Spleen (tissue), 11 donors: Measurements from ENCODE around the gene IFIT1. TPM values are rescaled to one million over a fixed set of nuclear protein-coding genes. Genes with fewer than 3 reads are reported as not detected.

Experiments used
- DNase-seq: peaks from one replicate; pipeline ENCODE4 v3.0.0-alpha.2; 2020
- H3K27ac ChIP-seq, 8 donors: fragments of 200-600 bp; sonication (generic) in 7 of 8; 1 replicate in 4 of 8; 2 replicates in 4 of 8; pipeline versions ENCODE4 v1.5.0 to v1.8.0; 2016 to 2021; ENCODE audit warnings: inconsistent platforms in 4 of 8, mild to moderate bottlenecking in 4 of 8, moderate library complexity in 1 of 8
- H3K27me3 ChIP-seq, 7 donors: fragments of 200-600 bp; sonication (generic) in 6 of 7; replicated peaks in 1 of 7; 1 replicate in 4 of 7; 2 replicates in 3 of 7; pipeline versions ENCODE4 v1.5.0 to v1.8.0; 2016 to 2021; ENCODE audit warnings: inconsistent platforms in 3 of 7, mild to moderate bottlenecking in 1 of 7
- H3K36me3 ChIP-seq, 6 donors: fragments of 200-600 bp; sonication (generic) in 5 of 6; 1 replicate in 4 of 6; 2 replicates in 2 of 6; pipeline versions ENCODE4 v1.5.0 to v1.8.0; 2016 to 2021; ENCODE audit warnings: inconsistent platforms in 2 of 6
- H3K4me1 ChIP-seq, 6 donors: fragments of 200-600 bp; sonication (generic) in 5 of 6; 1 replicate in 3 of 6; 2 replicates in 3 of 6; pipeline versions ENCODE4 v1.5.0 to v1.8.0; 2016 to 2021; ENCODE audit warnings: inconsistent platforms in 3 of 6
- H3K4me3 ChIP-seq, 8 donors: fragments of 200-600 bp; sonication (generic) in 7 of 8; 1 replicate in 4 of 8; 2 replicates in 4 of 8; pipeline versions ENCODE4 v1.5.0 to v1.8.0; 2016 to 2021; ENCODE audit warnings: inconsistent platforms in 4 of 8, mild to moderate bottlenecking in 4 of 8, moderate library complexity in 2 of 8
- H3K9me3 ChIP-seq, 8 donors: fragments of 200-600 bp; sonication (generic) in 7 of 8; 1 replicate in 4 of 8; 2 replicates in 4 of 8; pipeline versions ENCODE4 v1.5.0 to v1.8.0; 2016 to 2021; ENCODE audit warnings: inconsistent platforms in 4 of 8
- POLR2A ChIP-seq, 3 donors: fragments of 450-650 bp; IDR thresholded peaks; one replicate each; pipeline ENCODE4 v1.5.1; 2017; ENCODE audit warnings: antibody characterized with exemption in 3 of 3, mild to moderate bottlenecking in 1 of 3
- POLR2AphosphoS5 ChIP-seq, 3 donors: sonication (generic); formaldehyde crosslinking; IDR thresholded peaks; one replicate each; pipeline ENCODE4 v1.5.1; 2017; ENCODE audit warnings: antibody characterized with exemption in 3 of 3
- WGBS, 5 donors: extraction: QIAGEN DNeasy Blood & Tissue Kit in 3 of 5; methylation state at CpG; one replicate each; pipeline versions ENCODE4 v1.1.5 to v1.1.7; 2013 to 2018; 5-methylcytosine and 5-hydroxymethylcytosine counted together
- intact Hi-C: fragments of 100-400 bp; cut with DNase I; formaldehyde crosslinking; loops from one replicate; pipeline ENCODE4 v1.15.0; 2023; ENCODE audit warnings: low total_unique reads
- polyA plus RNA-seq, 3 donors: library from polyadenylated mRNA; stranded (reverse); fragments of 200-250 nt; gene quantifications; one replicate each; pipeline ENCODE4 v1.2.1, GENCODE V29; 2013
- total RNA-seq, 7 donors: library from RNA; depleted of rRNA in 3 of 7; stranded (reverse); fragments of >200 nt in 3 of 7; fragmentation: NEBNext Ultra II Directional in 4 of 7; extraction: Animal tissue kit (Norgen Biotek cat#: 25700) in 4 of 7; gene quantifications; one replicate each; pipeline versions ENCODE4 v1.1.0 to v1.2.1, GENCODE V29; 2016 to 2021
- TF ChIP-seq, protein P1 (sequence below), 11 experiments: fragments of 200-600 bp in 7 of 11; fragments of 450-650 bp in 4 of 11; sonication (generic) in 4 of 11; IDR thresholded peaks in 8 of 11; conservative IDR thresholded peaks in 3 of 11; 1 replicate in 7 of 11; 2 replicates in 4 of 11; pipeline versions ENCODE4 v1.4.0 to v1.8.0; 2016 to 2021; ENCODE audit warnings: antibody characterized with exemption in 11 of 11, inconsistent platforms in 4 of 11, mild to moderate bottlenecking in 1 of 11
- donor health status: healthy with polysubstance abuse.
- donor health status: DM: no; HTN: no; CAD: no; lungs with moderate emphysema.
- donor health status: DM: no; HTN: no; CAD: no.
- donor health status: Bipolar disorder and iron deficiency.
- donor health status: healthy.
- donor health status: DM: no; HTN: no; CAD: no.
- donor health status: DM: yes; HTN: yes; CAD: no.

The IFIT1 gene
- total and polyA plus RNA-seq, 10 donors = 8.8 to 35.7 (median 22.2) TPM

- intact Hi-C loops = no loop called here
- no peak for DNase-seq
- H3K9me3 ChIP-seq = no peaks in the 10 kb centered on the region
- TF ChIP-seq POLR2AphosphoS5 (IDR thresholded peaks at IDR 0.05) (no peak), POLR2A (IDR thresholded peaks at IDR 0.05) (no peak)
- TF ChIP-seq, protein P1, sequence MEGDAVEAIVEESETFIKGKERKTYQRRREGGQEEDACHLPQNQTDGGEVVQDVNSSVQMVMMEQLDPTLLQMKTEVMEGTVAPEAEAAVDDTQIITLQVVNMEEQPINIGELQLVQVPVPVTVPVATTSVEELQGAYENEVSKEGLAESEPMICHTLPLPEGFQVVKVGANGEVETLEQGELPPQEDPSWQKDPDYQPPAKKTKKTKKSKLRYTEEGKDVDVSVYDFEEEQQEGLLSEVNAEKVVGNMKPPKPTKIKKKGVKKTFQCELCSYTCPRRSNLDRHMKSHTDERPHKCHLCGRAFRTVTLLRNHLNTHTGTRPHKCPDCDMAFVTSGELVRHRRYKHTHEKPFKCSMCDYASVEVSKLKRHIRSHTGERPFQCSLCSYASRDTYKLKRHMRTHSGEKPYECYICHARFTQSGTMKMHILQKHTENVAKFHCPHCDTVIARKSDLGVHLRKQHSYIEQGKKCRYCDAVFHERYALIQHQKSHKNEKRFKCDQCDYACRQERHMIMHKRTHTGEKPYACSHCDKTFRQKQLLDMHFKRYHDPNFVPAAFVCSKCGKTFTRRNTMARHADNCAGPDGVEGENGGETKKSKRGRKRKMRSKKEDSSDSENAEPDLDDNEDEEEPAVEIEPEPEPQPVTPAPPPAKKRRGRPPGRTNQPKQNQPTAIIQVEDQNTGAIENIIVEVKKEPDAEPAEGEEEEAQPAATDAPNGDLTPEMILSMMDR (IDR thresholded peaks at IDR 0.05 in 8 of 11, conservative IDR thresholded peaks at IDR 0.05 in 3 of 11) = no peak
- H3K4me3 ChIP-seq = no peak overlapping the region
- H3K27me3 ChIP-seq = no peaks in the 10 kb centered on the region
- H3K27ac ChIP-seq = peak overlapping the region in 4 of 8 donors; percentile 30 to 58 (median 48)
- H3K4me1 ChIP-seq = peaks cover 4 to 49% (median 31%) of the 10 kb centered on the region in 6 donors
- no peaks in the 10 kb centered on the region for H3K36me3 ChIP-seq
- WGBS, 5 donors = 59 to 74% (median 64%) methylated on average over 1 of the region's 1 CpG
These were observed 24.3 kb upstream of the IFIT1 start for GRCh38 chr10:89368129-89368528.

DNA sequence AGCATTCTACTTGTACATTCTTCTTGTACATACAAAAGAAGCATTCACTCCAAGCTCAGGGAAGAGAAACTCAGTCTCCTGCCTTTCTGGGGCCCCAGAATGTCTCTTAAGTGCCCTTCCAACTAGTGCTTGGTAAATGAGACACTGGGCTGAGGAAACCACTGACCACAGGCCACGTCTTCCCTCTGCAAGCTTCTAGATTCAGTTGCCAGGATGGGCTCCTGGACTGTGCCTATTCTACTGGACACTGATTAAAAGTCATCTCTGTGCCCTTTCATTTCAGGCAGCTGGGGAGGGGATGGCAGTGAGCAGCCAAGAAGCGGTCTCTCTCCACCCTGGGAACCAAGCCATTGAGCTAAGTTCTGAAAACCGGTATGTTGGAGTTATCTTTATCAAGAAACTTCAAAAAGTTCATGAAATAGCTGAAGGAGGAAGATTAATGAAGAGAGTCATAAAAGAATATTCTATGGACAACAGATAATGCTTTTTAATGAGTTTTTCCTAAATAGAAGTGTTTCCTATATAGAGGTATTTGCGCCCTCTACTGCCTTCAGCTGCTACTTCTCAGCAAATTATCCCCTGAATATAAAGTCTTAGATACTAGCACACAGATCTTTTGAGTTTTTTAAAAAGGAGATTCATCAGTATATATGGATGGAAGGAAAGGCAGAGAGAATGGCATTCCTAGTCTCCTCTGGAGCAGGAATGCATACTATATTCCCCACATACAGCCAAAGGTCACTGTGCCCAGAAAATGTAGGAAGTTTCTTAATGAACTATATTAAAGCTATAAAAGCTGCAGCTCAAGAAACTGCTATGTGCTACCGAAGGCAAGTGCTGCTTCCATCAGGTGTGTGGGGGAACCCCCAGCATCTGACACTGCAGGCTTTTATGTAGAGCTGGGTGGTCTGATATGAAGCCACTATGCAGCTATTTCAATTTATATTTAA lies 23.0 kb upstream of the IFIT1 start:
- Histone ChIP-seq H3K9me3 (no peaks in the 10 kb centered on the region), H3K4me1 (peaks cover 0 to 49% (median 28%) of the 10 kb centered on the region in 6 donors), H3K27me3 (no peaks in the 10 kb centered on the region), H3K4me3 (no peak overlapping the region), H3K36me3 (no peaks in the 10 kb centered on the region), H3K27ac (peak overlapping the region in 4 of 8 donors; percentile 19 to 43 (median 36))
- WGBS, 5 donors = 54 to 68% (median 61%) methylated on average over 5 of the region's 5 CpGs
- no peak for DNase-seq
- TF ChIP-seq POLR2A (IDR thresholded peaks at IDR 0.05) (no peak), POLR2AphosphoS5 (IDR thresholded peaks at IDR 0.05) (no peak)
- TF ChIP-seq, protein P1 (IDR thresholded peaks at IDR 0.05 in 8 of 11, conservative IDR thresholded peaks at IDR 0.05 in 3 of 11) = peak in 10 of 11 experiments; percentile 10 to 61 (median 46)
- intact Hi-C loops = no loop called here

- no peaks in the 10 kb centered on the region for H3K9me3 ChIP-seq
- peaks cover 0 to 51% (median 35%) of the 10 kb centered on the region in 6 donors for H3K4me1 ChIP-seq
- TF ChIP-seq, protein P1 (IDR thresholded peaks at IDR 0.05 in 8 of 11, conservative IDR thresholded peaks at IDR 0.05 in 3 of 11) = no peak
- TF ChIP-seq POLR2AphosphoS5 (IDR thresholded peaks at IDR 0.05) = no peak
- TF ChIP-seq POLR2A (IDR thresholded peaks at IDR 0.05) = no peak
- no peak overlapping the region for H3K27ac ChIP-seq
- no peaks in the 10 kb centered on the region for H3K36me3 ChIP-seq
- DNase-seq = no peak
- no peaks in the 10 kb centered on the region for H3K27me3 ChIP-seq
- intact Hi-C loops = no loop called here
- H3K4me3 ChIP-seq = no peak overlapping the region
These were observed 21.3 kb upstream of the IFIT1 start for GRCh38 chr10:89371079-89371478.

DNA sequence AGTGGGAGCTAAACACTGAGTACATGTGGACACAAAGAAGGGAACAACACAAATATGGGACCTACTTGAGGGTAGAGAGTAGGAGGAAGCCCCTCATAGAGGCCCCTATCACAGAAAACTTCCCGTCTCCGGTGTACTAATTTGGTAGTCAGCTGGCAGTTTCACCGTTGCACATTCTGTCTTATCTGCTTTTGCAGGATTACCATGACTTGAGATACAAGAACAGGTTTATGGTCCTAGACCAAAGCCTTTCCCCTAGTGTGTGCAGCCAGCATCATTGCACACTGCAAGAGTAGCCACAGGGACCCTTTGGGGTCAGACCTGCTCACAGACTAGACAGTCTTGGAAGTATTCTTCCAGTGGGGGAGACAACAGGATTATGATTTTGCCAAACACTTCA lies 20.4 kb upstream of the IFIT1 start:
- Histone ChIP-seq H3K27me3 (no peaks in the 10 kb centered on the region), H3K4me1 (peaks cover 0 to 51% (median 35%) of the 10 kb centered on the region in 6 donors), H3K27ac (no peak overlapping the region), H3K36me3 (no peaks in the 10 kb centered on the region), H3K9me3 (no peaks in the 10 kb centered on the region), H3K4me3 (no peak overlapping the region)
- 44 to 66% (median 60%) methylated on average over 3 of the region's 3 CpGs for WGBS, 5 donors
- no peak for DNase-seq
- TF ChIP-seq POLR2A (IDR thresholded peaks at IDR 0.05) (no peak), POLR2AphosphoS5 (IDR thresholded peaks at IDR 0.05) (no peak)
- TF ChIP-seq, protein P1 (IDR thresholded peaks at IDR 0.05 in 8 of 11, conservative IDR thresholded peaks at IDR 0.05 in 3 of 11) = no peak
- intact Hi-C loops = no loop called here
